Spleen (tissue), 7 donors: Measurements from ENCODE around the gene WDR18.

Experiments used
- CTCF ChIP-seq, 11 experiments: fragments of 200-600 bp in 7 of 11; fragments of 450-650 bp in 4 of 11; sonication (generic) in 4 of 11; IDR thresholded peaks in 8 of 11; conservative IDR thresholded peaks in 3 of 11; 1 replicate in 7 of 11; 2 replicates in 4 of 11; pipeline versions ENCODE4 v1.4.0 to v1.8.0; 2016 to 2021; ENCODE audit warnings: antibody characterized with exemption in 11 of 11, inconsistent platforms in 4 of 11, mild to moderate bottlenecking in 1 of 11
- POLR2A ChIP-seq, 3 donors: fragments of 450-650 bp; IDR thresholded peaks; one replicate each; pipeline ENCODE4 v1.5.1; 2017; ENCODE audit warnings: antibody characterized with exemption in 3 of 3, mild to moderate bottlenecking in 1 of 3
- donor health status: DM: no; HTN: no; CAD: no; lungs with moderate emphysema.
- donor health status: DM: no; HTN: no; CAD: no.
- donor health status: DM: no; HTN: no; CAD: no.

GRCh38 chr19:944171-944567 lies 40.0 kb upstream of the WDR18 start:
- TF ChIP-seq POLR2A (IDR thresholded peaks at IDR 0.05) (no peak), CTCF (IDR thresholded peaks at IDR 0.05 in 8 of 11, conservative IDR thresholded peaks at IDR 0.05 in 3 of 11) (no peak)
